ENCODE measurements around the gene ZFAND3.

DNA sequence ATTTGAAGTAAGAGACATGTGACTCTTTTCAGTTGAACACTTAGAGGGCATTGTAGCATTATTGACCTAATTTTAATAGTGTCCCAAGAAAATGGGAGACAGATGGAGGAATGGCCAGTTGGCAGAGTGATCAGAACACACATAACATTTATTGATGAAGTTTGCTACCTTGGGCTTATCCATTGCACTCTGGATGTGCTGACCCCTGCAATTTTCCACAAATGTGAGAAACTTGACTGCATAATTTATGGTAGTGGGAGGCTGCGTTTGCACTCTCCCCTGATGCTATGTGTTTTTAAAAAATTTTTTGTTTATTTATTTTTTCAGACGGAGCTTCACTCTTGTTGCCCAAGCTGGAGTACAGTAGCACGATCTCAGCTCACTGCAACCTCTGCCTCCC is 95.9 kb downstream of the ZFAND3 start:
- TF ChIP-seq FOXA1 (IDR thresholded peaks at IDR 0.05) = no peak
- no peak for TF ChIP-seq FOXM1 (IDR thresholded peaks at IDR 0.05; ENCODE audit: borderline replicate concordance)
- TF ChIP-seq HDGF (IDR thresholded peaks at IDR 0.05; ENCODE audit: borderline replicate concordance) = no peak
- TF ChIP-seq SP1 (IDR thresholded peaks at IDR 0.05) = no peak
- TF ChIP-seq, protein P1, sequence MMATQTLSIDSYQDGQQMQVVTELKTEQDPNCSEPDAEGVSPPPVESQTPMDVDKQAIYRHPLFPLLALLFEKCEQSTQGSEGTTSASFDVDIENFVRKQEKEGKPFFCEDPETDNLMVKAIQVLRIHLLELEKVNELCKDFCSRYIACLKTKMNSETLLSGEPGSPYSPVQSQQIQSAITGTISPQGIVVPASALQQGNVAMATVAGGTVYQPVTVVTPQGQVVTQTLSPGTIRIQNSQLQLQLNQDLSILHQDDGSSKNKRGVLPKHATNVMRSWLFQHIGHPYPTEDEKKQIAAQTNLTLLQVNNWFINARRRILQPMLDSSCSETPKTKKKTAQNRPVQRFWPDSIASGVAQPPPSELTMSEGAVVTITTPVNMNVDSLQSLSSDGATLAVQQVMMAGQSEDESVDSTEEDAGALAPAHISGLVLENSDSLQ (IDR thresholded peaks at IDR 0.05) = no peak
- TF ChIP-seq ARNT (IDR thresholded peaks at IDR 0.05) = no peak
